Epithelial cell of umbilical artery (primary cell): ENCODE data around the gene SUGT1. TPM values are rescaled to one million over a fixed set of nuclear protein-coding genes. Genes with fewer than 3 reads are reported as not detected.

Experiments
- total RNA-seq: library from RNA; depleted of rRNA; stranded (reverse); fragments of >200 nt; gene quantifications from 2 replicates; pipeline ENCODE4 v1.2.3, GENCODE V29; 2014

Gene SUGT1
- total RNA-seq, result 57.8 and 93.9 TPM in 2 replicates

GRCh38 chr13:52652196-52652979, at the start of gene SUGT1:
SUGT1 (plus strand) TSS chr13:52652836; CDS start chr13:52652921, 85 bp downstream.

DNA sequence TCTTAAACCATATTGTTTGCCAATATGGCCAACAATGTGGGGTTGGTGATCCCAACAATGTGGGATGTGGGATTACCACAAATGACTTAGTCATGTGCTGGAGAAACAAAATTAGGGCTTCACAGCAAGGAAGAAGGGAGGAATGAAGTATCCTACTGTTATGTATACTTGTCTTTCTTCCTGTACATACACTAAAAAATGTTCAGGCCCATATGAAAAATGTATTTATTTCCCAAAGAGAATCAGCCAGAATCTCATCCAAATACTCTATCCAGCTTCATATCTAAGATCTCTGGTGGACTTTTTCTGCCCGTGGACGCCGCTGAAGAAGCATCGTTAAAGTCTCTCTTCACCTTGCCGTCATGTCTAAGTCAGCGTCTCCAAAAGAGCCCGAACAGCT, 10.5 kb upstream of the SUGT1 start, which contains the start of gene HNRNPA1L2:
HNRNPA1L2 (plus strand) TSS at position 301 of the 400 bp plus-strand sequence; CDS start at position 363, 62 bp downstream.

DNA sequence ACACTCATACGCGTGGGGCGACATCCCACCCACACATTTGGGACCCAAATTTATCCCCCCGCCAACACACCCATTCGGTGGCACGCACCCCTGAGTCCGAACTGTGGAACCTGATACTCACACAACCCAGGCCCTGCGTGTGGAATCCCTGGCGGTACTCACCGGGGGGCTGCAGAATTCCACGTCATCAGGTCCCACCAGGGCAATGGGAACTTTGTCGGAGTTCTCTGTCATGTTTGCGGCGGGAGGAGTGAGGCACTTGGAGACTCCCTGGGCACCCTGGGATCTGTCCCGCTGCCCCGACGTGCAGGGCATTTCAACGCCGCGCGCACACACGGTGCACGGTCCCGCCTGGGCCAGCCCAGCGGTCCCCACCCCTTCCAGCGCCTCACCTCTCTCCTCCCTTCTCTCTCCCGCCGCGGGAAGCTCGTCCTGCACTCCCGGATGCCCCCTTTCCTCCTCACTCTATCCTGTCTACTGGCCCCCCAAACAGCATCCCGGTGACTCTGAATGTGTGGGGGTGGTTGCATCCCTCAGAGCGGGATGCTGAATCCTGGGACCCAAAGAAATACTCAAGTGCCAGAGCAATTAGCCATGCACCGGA, 86.9 kb downstream of the SUGT1 start, which contains the start of gene CNMD:
CNMD (minus strand) TSS at position 353 of the 604 bp plus-strand sequence; CDS start at position 234, 119 bp downstream.

Other genes with a start within 250 kb of the SUGT1 start
- gene THSD1, start 246.7 kb upstream of the SUGT1 start, total RNA-seq, result 34.4 and 54.3 TPM in 2 replicates
- 15.9 and 24.5 TPM in 2 replicates for gene VPS36, start 202.2 kb upstream of the SUGT1 start, total RNA-seq
- gene CKAP2, start 197.4 kb upstream of the SUGT1 start, total RNA-seq, result 22.7 and 36.2 TPM in 2 replicates
- 2.9 and 3.2 TPM in 2 replicates for gene HNRNPA1L2, start 10.4 kb upstream of the SUGT1 start, total RNA-seq
- not detected in 2 replicates for gene CNMD, start 87.0 kb downstream of the SUGT1 start, total RNA-seq
- gene PCDH8, start 195.8 kb downstream of the SUGT1 start, total RNA-seq, result not detected in 2 replicates